ENCODE results near the gene RUNX1.

RUNX1 gene

DNA sequence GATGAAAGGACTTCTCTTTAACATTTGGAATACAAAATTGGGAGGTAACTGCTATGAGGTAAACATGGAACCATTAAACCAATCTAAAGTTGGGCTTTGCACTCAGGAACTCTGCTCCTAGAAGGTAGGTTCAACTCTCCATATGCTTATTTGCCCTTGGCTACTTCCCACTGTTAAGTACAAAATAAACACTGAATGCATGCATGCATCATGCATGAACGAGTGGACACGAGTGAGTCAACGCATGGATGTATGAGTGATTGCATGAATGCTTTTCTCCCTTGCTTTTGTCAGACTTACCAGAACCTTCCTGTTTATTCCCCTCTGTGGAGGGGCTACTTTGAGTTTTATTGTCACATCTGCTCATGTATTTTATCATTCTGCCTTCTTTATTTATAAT, 42.4 kb upstream of the RUNX1 start:
- no peak for DNase-seq (ENCODE audit: extremely low read depth, insufficient read length)
- TF ChIP-seq, protein P1, sequence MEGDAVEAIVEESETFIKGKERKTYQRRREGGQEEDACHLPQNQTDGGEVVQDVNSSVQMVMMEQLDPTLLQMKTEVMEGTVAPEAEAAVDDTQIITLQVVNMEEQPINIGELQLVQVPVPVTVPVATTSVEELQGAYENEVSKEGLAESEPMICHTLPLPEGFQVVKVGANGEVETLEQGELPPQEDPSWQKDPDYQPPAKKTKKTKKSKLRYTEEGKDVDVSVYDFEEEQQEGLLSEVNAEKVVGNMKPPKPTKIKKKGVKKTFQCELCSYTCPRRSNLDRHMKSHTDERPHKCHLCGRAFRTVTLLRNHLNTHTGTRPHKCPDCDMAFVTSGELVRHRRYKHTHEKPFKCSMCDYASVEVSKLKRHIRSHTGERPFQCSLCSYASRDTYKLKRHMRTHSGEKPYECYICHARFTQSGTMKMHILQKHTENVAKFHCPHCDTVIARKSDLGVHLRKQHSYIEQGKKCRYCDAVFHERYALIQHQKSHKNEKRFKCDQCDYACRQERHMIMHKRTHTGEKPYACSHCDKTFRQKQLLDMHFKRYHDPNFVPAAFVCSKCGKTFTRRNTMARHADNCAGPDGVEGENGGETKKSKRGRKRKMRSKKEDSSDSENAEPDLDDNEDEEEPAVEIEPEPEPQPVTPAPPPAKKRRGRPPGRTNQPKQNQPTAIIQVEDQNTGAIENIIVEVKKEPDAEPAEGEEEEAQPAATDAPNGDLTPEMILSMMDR (IDR thresholded peaks at IDR 0.05; ENCODE audit: insufficient read depth, low read length, poor library complexity, severe bottlenecking): no peak
- no peak overlapping the region for H3K4me3 ChIP-seq (replicated peaks; ENCODE audit: low read depth, low read length)
- H3K27me3 ChIP-seq (replicated peaks; ENCODE audit: control insufficient read depth, insufficient read depth, low read length): no peaks in the 10 kb centered on the region; the same call in none of the 2 replicates
- no peaks in the 10 kb centered on the region for H3K36me3 ChIP-seq (ENCODE audit: control insufficient read depth, insufficient read depth, low read length)

DNA sequence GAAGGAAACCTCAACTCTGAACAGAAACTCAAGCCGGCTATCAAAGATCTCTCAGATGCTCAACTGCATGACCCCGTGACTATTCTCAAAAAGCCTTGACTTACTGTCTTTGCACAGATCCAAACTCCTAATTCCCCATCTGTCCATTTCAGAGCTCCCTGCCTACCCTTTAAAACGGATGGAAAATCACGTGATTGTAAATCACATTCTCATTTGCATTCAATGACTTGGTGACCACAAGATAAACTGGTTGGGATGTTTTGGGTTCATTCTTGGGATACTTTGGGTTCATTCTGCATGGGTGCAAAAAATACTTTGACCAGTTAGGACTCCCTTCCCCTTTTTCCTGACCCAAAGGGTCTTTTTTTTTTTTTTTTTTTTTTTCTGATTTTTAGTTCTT, 41.3 kb upstream of the RUNX1 start:
- no peaks in the 10 kb centered on the region for H3K36me3 ChIP-seq (ENCODE audit: control insufficient read depth, insufficient read depth, low read length)
- no peak overlapping the region for H3K4me3 ChIP-seq (replicated peaks; ENCODE audit: low read depth, low read length)
- H3K27me3 ChIP-seq (replicated peaks; ENCODE audit: control insufficient read depth, insufficient read depth, low read length): no peaks in the 10 kb centered on the region; the same call in 1 of the 2 replicates
- TF ChIP-seq, protein P1 (IDR thresholded peaks at IDR 0.05; ENCODE audit: insufficient read depth, low read length, poor library complexity, severe bottlenecking): no peak
- DNase-seq (ENCODE audit: extremely low read depth, insufficient read length): no peak

DNA sequence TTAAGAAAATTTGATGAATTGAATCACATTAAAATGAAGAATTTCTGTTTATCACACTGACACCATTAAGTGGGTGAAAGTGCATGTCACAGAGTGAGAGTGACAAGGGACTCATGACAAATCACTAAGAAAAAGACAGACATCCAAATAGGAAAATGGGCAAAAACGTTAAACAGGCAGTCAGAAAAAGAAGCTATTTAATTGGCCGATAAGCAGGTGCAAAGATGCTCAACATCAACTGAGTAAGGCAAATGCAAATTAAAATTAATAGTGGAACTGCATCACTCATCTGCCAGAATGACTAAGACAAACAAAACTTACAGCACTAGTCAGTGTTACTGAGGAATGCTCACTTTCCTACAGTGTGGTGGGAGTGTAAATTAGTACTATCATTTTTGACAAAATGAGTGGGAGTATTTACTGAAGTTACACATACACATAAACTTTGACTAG, 39.2 kb upstream of the RUNX1 start:
- no peaks in the 10 kb centered on the region for H3K27me3 ChIP-seq (replicated peaks; ENCODE audit: control insufficient read depth, insufficient read depth, low read length)
- TF ChIP-seq, protein P1 (IDR thresholded peaks at IDR 0.05; ENCODE audit: insufficient read depth, low read length, poor library complexity, severe bottlenecking): no peak
- no peaks in the 10 kb centered on the region for H3K36me3 ChIP-seq (ENCODE audit: control insufficient read depth, insufficient read depth, low read length)
- DNase-seq (ENCODE audit: extremely low read depth, insufficient read length): no peak
- no peak overlapping the region for H3K4me3 ChIP-seq (replicated peaks; ENCODE audit: low read depth, low read length)

DNA sequence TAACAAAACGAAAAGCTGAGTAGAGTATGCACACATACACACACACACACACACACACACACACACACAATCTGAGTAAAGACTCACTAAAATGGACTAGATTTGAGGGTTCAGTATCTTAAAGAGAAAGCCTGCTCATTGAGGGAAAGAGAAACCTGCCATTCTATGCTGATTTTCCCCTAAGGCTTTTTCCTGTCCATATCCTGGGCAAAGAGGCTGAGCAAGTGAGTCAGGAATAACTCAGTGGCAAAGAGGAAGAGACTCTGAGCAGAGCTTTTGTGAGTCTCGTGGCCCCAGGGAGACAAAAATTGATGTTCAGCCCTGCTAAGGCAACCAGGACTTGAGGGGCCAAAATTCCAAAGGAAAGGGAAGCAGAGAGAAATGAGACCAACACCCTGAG, 37.3 kb upstream of the RUNX1 start:
- TF ChIP-seq, protein P1 (IDR thresholded peaks at IDR 0.05; ENCODE audit: insufficient read depth, low read length, poor library complexity, severe bottlenecking): no peak
- Histone ChIP-seq H3K27me3 (replicated peaks; ENCODE audit: control insufficient read depth, insufficient read depth, low read length) (no peaks in the 10 kb centered on the region), H3K36me3 (ENCODE audit: control insufficient read depth, insufficient read depth, low read length) (no peaks in the 10 kb centered on the region), H3K4me3 (replicated peaks; ENCODE audit: low read depth, low read length) (no peak overlapping the region)
- DNase-seq (ENCODE audit: extremely low read depth, insufficient read length): no peak

DNA sequence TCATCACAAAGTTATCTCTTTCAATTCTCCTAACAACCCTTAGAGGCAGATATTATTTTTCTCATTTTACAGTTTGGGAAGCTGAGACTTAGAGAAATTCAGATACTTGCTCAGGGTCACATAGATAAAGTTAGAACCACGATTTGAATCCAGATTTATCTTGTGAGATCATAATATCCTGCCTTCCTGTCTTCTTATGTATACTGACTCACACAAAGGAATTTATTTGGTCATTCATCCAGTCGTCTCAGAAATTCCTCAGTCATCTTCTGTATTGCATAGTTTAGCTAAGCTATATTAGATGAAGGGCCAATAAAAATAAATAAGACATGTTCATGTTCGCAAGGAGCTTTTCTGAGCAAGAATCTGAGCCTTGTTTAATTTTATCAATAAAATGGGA, 35.8 kb upstream of the RUNX1 start:
- DNase-seq (ENCODE audit: extremely low read depth, insufficient read length): no peak
- Histone ChIP-seq H3K4me3 (replicated peaks; ENCODE audit: low read depth, low read length) (no peak overlapping the region), H3K36me3 (ENCODE audit: control insufficient read depth, insufficient read depth, low read length) (no peaks in the 10 kb centered on the region), H3K27me3 (replicated peaks; ENCODE audit: control insufficient read depth, insufficient read depth, low read length) (no peaks in the 10 kb centered on the region)
- TF ChIP-seq, protein P1 (IDR thresholded peaks at IDR 0.05; ENCODE audit: insufficient read depth, low read length, poor library complexity, severe bottlenecking): no peak

DNA sequence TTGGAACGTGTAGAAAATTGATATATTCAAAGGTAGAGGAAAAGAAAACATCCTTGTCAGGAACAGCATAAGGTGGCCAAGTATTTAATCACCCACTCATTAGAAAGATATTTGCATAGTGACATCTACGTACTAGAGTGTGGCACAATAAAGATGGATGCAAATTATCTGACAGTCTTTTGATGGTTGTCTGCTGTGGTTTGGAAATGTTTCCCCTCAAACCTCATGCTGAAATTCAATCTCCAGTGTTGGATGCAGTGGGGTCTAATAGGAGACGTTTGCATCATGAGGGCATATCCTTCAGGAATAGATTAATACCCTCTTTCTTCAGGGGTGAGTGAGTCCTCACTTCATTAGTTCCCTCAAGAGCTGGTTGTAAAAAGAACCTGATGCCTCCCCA, 34.1 kb upstream of the RUNX1 start:
- H3K36me3 ChIP-seq (ENCODE audit: control insufficient read depth, insufficient read depth, low read length): no peaks in the 10 kb centered on the region
- H3K4me3 ChIP-seq (replicated peaks; ENCODE audit: low read depth, low read length): no peak overlapping the region
- no peaks in the 10 kb centered on the region for H3K27me3 ChIP-seq (replicated peaks; ENCODE audit: control insufficient read depth, insufficient read depth, low read length)
- TF ChIP-seq, protein P1 (IDR thresholded peaks at IDR 0.05; ENCODE audit: insufficient read depth, low read length, poor library complexity, severe bottlenecking): no peak
- no peak for DNase-seq (ENCODE audit: extremely low read depth, insufficient read length)
